Measurements from ENCODE around the gene CPLANE1.
"Not testable (repeated sequence)": the region's sequence is repeated elsewhere in the genome, so short reads cannot be mapped to it uniquely, and the experiment has no call there.

The CPLANE1 gene

DNA sequence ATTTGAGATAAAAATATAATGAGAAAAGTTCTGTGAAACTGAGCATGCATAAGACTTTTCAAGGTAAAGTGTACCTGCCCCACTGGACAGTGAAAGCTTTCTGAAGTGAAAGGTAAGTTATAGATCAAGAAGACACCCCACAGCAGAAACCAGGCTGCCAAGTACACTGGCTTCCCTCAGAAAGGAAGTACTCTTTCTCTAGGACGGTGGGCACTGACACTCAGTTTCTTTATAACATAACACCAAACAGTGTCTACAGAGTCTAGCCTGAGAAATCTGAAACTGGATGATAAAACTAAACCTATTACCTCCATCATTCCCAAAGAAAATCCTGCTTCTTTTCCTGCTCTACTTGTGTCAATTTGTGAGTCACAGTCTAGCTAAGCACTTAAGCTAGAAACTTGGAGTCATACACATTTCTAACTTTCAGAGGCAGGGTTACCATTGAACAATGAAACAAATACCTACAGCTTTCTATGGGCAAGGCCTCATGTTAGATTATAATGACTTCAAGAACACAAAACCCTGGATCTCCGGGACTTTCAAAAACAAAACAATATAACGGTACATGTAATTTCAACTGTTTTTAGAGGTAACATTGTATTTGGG lies 136.7 kb downstream of the CPLANE1 start:
- no peak for DNase-seq

DNA sequence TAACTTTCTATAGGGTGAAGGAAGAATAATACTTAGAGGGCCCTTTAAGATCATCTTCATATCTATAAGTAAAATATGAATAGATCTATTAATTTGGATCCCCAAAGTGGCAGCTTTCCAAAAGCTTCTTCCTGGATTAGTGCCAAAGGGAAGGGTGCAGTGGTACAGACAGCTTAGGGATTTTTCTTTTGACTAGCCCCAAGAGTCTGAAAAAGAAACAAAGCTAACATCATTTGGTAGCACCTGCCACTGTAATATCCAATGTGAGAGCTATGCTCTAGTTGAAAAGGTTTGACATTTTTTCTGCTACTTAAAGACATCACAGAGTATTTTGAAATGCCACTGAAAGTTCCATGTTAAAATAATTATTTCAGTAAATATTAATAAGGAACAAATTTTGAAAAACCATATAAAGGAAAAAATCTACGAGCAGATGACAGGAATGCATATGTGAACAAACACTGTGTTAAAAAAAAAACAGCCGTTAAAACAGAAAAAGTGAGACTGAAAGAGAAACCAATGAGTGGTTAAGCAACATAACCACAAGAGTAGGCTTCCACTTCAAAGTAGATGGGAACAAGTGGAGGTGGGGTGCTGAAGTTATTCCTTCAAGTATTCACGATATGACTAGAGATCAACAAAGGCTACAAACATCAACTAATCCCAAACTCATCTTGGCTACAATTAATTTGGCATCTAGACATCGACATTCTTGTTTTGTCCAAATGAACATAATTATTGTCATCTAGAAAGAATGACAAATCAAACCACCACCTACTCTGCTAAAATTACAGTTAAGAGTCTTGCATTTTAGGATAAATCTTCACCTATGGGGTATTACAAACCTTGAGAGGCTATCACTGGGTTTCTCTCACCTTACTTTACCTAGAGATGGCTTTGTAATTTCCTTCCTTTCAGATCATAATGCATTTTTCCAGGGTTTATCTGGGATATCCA lies 137.5 kb downstream of the CPLANE1 start:
- DNase-seq: no peak

DNA sequence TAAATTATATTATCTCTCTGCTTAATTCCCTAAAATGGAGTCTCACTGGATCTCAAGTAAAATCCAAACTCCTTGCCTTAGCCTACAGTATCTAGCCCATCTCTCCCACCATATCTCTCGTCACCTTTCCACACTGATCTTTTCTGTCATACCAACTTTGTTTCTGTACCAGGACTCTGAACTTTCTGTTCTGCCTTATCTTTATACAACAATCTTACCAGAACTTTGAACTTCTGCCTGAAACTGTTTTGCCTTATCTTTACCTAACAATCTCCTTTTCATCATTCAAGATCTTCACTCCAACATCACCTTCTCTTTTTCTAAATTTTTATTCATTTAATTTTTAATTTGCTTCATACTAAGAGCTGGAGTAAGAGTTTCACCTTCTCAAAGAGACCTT lies 139.0 kb downstream of the CPLANE1 start:
- no peak for DNase-seq

DNA sequence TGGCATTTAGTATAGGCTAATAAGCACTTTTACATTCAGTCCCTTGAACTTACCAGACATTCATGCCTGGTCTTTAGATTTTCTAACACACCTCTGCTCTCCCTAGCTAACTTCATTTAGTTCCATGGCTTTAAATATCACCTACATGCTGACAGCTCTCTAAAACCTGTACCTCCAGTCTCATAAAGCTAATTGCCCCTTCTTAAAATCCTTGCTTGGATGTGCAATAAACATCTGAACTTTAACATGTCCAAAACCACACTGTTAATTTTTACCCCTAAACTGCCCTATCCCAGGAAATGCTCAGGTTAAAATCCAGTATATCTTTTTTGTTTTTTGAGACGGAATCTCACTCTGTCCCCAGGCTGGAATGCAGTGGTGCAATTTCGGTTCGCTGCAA lies 139.8 kb downstream of the CPLANE1 start:
- no peak for DNase-seq

DNA sequence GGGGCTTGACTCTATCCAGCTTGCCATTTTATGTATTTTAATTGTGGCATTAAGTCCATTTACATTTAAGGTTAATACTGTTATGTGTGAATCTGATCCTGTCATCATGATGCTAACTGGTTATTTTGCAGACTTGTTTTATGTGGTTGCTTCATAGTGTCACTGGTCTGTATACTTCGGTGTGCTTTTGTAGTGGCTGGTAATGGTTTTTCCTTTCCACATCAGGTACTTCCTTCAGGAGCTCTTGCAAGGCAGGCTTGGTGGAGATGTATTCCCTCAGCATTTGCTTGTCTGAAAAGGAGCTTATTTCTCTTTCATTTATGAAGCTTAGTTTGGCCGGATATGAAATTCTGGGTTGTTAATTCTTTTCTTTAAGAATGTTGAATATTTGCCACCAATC lies 145.9 kb downstream of the CPLANE1 start:
- DNase-seq: no peak

DNA sequence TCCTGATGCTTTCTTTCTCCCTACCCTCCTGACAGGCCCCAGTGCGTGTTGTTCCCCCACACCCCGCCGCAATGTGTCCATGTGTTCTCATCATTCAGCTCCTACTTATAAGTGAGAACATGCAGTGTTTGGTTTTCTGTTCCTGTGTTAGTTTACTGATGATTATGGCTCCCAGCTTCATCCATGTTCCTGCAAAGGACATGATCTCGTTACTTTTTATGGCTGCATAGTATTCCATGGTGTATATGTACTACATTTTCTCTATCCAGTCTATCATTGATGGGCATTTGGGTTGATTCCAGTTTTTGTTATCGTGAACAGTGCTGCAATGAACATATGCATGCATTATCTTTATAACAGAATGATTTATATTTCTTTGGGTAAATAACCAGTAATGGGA lies 149.9 kb downstream of the CPLANE1 start:
- not testable (repeated sequence) for DNase-seq

DNA sequence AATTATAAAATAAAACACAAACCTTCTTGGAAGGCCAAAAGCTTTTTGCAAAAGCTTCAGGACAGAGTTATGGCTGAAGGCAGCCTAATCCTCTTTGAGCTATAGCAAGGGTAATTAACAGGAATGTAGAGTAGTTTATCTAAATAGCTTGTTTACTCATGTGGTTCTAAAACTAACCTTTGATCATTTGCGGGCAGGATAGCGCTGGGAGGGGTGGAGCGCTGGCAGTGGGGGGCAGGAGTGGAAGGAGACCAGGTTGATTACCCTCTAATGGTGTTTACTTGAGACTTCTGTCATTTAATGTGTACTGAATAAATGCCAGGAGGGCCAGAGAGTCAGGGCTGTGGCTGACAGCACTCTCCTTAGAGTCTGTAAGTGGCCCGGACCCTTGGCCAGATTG lies 155.4 kb downstream of the CPLANE1 start:
- not testable (repeated sequence) for DNase-seq

DNA sequence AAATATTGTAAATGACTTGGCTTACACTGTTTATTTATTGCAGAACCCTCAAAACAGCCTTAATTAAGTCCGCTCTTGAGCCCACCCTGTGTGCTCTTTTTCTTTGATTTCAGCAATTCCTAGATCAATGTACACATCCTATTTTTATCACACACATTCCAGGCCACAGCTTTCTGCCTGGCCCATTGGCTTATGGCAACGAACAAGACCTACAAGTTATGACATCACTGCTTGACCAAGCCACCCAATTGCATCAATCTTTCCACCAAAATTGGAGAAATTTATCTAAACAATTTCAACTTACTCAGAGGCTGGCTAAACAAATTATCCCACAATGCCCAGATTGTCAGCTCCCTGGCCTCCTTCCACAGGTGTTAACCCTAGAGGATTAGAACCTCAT lies 158.4 kb downstream of the CPLANE1 start:
- no peak for DNase-seq

DNA sequence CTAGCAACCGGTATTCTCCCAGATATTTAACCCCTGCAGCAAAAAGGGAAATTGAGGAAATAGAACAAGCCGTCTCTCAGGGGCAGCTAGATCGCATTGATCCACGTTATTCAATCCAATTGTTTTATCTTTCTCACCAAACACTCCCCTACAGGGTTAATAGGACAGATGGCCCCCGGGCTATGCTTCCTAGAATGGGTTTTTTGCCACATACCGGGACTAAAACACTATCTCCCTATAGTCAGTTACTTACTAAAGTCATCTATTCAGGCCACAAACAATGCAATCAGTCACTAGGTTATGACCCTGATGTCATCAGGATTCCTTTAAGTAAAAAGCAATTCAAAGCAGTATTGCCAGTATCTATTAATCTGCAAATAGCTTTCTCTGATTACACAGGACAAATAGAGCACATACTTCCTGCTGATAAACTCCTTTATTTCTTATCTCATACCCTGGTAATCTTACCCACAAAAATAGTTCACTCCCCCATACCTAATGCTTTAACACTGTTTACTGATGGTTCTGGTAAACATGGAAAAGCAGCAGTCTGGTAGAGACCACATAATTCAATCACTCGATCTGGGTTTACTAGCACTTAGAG lies 159.0 kb downstream of the CPLANE1 start:
- no peak for DNase-seq

DNA sequence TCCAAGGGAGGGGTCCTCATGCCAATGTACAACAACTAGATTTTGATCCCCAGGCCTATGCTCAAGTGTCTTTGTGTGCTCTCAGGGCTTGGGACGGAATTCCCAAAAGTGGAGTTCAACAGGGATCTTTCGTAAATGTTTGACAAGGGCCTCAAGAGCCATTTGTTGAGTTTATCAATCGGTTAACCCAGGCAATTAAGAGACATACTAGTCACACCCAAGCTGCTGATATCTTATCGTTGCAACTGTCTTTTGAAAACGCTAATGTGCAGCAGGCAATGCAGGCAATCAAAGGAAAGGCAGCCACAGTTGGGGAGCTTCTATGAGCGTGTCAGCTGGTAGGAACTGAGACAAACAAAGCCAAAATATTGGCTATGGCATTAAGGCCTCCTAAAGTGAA lies 161.2 kb downstream of the CPLANE1 start:
- no peak for DNase-seq

DNA sequence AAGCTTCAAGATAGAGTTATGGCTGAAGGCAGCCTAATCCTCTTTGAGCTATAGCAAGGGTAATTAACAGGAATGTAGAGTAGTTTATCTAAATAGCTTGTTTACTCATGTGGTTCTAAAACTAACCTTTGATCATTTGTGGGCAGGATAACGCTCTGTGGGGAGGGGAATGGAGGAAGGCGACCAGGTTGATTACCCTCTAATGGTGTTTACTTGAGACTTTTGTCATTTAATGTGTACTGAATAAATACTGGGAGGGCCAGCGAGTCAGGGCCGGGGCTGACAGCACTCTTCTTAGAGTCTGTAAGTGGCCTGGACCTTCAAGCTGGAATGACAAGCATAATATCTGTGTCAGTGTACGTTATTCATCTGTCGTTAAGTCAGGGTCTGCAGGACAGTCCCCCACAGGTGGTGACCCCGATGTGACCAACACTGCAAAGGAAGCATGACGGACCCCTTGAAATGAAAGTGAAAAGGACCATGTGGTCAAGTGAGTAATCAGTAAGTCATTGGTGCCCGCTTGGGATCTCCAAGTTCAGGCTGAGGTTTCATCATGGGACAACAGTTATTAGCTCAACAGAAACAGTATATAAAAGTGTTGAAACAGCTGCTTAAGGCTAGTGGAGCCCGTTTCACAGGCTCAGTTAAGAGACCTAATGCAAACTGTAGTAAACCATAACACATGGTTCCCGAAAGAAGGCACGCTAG lies 162.6 kb downstream of the CPLANE1 start:
- DNase-seq: no peak

DNA sequence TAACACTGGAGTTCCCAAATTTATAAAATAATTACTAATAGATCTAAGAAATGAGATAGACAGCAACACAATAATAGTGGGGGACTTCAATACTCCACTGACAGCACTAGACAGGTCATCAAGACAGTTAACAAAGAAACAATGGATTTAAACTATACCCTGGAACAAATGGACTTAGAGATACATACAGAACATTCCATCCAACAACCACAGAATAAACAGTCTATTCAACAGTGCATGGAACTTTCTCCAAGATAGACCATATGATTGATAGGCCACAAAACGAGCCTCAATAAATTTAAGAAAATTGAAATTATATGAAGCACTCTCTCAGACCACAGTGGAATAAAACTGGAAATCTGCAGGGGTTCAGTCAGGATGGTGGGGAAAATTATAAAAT lies 163.2 kb downstream of the CPLANE1 start:
- DNase-seq: not testable (repeated sequence)

DNA sequence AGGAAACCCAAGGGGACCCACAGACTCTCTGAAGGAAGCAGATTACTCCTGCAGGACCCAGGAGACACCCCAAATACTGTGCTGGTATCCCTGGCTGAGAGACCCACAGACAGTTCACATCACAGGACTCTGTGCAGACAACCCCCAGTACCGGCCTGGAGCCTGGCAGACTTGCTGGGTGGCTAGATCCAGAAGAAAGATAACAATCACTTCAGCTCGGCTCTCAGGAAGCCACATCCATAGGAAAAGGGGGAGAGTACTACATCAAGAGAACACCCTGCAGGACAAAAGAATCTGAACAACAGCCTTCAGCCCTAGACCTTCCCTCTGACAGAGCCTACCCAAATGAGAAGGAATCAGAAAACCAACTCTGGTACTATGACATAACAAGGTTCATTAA lies 166.2 kb downstream of the CPLANE1 start:
- not testable (repeated sequence) for DNase-seq

DNA sequence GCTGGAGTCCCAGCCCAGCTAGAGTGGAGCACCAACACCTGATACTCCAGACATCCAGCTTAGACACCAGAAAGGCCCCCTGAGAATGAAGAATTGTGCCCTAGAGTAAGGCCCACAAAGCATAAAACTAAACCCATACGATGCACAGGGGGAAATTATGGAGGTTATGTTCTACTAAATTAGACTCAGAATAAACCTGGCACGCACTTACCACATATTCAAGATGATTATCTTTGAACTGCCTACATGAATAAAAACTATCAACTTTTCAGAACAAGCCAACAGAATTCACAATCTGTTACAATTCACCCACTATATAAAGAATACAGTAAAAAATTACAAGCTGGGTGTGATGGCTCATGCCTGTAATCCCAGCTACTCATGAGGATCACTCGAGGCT lies 168.5 kb downstream of the CPLANE1 start:
- no peak for DNase-seq

DNA sequence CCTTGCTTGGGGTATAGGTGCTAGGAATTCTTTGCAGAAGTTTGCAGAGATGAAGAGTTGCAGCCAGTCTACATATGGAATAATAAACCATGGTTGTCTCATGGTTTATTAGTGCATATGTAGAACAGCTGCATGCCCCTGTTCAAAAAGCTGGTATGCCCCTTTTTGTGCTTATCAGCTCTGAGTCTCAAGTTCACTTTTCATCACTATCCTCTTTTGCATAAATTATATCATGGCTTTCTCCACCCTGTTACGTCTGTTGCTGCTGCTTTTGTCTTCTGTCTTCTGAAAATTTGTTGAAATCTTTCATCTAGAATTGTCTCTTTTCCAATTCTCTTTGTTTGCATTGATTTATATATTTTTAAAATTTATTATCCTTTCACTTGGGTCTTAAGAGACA lies 172.0 kb downstream of the CPLANE1 start:
- no peak for DNase-seq

DNA sequence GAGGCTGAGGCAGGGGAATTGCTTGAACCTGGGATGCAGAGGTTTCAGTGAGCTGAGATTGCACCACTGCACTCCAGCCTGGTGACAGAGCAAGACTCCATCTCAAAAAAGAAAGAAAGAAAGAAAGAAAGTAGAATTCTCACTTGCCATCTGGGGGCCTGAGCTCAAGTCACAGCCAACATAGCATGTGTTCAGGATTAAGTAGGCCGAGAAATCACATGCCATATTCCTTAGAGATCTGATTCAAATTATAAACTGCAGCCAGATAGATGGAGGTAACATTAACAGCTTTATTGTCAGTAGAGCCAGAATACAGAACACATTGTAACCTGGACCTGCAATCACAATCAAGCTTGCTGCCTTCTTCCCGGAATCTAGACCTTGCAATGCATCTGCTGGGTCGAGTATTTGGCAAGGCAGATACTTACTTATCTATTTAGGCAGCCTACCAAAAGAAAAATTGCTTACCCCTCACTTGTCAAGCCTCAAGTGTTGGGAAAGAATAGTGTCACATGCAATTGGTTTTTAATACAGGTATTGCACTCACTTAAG lies 173.7 kb downstream of the CPLANE1 start:
- no peak for DNase-seq

DNA sequence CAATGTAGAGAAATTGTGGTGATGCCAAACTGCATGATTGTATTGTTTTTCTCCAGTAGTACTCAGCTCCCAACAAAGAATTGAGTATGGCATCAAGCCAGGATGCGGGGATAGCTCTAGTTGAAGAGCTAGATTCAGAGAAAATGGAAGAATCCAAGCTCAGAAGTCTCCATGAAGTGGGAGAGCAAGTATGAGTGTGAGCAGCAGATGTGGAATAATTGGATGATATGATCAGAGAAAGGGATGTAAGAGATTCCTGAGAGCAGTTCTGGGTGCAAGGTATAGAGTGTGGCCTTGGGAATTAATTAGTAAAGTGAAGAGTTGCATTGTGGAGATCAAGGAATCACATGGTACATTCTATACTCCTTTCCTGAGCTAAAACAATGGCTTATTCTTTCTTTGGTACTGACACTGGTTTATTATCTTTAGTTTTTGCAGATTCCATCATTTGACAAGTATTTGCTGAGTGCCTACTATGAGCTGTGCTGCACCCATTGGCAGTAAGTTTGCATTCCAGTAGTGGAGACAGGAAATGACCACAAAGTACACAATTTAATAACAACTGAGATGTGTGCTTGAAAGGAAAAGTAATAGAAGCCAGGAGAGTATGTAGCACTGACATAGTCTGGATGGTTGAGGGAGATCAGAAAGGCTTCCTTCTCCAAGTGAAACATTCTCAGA lies 177.1 kb downstream of the CPLANE1 start:
- no peak for DNase-seq

DNA sequence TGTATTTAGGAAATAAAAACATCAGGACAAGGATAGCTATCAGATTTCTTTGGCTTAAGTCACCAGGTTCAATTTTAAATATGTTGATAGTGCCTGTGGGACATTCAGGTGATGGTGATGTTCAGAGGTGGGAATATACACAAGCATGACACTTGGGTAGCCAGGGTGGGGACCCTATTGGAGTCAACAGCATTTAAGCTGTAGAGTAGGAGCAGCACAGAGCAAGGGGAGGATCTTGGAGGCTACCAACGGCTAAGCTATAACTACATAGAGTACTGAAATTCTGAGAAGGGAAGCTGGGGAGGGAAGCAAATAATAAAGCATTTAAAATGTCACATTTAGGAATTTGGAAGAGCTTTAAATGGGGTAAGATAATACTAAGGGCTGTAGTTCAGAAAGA lies 177.7 kb downstream of the CPLANE1 start:
- DNase-seq: no peak

DNA sequence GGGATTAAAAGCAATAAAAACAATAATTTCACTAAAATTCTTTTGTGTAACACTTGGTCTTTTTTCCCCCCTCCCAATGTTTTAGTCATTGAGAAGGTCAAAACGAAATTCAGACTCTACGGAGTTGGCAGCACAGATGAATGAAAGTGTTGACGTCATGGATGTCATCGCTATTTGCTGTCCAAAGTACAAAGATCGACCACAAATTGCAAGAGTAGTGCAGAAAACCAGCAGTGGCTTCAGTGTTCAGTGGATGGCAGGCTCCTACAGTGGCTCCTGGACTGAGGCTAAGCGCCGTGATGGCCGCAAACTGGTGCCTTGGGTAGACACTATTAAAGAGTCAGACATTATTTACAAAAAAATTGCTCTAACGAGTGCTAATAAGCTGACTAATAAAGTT lies 184.7 kb downstream of the CPLANE1 start:
- no peak for DNase-seq

DNA sequence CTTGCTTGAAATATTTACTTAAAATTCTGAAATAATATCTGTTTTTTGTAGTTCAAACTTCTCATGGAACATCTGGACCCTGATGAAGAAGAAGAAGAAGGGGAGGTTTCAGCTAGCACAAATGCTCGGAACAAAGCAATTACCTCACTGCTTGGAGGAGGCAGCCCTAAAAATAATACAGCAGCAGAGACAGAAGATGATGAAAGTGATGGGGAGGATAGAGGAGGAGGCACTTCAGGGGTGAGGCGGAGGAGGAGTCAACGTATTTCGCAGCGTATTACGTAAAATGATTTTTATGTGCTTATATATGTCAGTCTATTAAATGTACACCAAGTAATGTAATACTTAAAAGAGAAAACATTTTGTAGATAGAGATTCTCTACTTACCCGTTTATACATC lies 185.4 kb downstream of the CPLANE1 start:
- no peak for DNase-seq

DNA sequence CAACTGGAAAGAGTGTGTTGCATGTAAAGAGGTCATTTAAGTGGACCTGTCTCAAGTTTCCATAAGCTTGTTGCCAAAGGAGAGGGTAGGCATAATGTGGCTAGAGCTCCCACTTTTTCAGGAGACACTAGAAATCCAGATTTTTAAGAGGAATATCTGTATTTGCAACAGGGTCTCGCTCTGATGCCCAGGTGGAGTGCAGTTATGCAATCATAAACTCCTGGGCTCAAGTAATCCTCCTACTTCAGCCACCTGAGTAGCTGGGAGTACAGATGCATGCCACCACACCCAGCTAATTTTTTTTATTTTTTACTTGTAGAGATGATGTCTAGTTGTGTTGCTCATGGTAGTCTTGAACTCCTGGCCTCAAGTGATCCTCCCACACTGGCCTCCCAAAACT lies 189.1 kb downstream of the CPLANE1 start:
- DNase-seq: no peak

DNA sequence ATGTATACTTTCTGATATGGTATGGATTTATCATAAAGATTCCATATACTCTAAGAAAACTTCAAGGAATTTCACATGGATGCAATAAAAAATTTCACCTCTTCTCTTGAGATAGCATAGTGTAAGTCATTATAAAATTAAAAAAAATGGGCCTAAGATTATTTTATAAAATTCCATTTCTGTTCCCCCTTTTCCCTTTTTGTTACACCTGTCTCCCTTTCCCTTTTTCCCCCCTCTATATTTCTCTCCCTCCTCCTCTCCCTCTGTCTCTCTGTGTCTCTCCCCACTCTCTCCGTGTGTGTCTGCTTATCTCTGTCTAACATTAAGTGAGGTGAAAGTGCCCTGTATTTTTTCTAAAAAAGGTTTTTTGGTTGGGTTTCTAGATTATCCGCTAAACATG lies 192.4 kb downstream of the CPLANE1 start:
- DNase-seq: no peak
